RWPE2 (cell line): ENCODE data around the gene PITPNB.

Experiments used
- ATAC-seq: fragments of 200-7000 bp; cut with Tn5 transposase; 3 replicates; pipeline ENCODE4 v1.9.1; 2021; ENCODE audit warnings: low read depth
- DNase-seq: peaks from one replicate; pipeline ENCODE4 v3.0.0-alpha.2; 2020; ENCODE audit warnings: low spot score
- H3K27ac ChIP-seq: fragments of 450-650 bp; 2 replicates; pipeline ENCODE4 v1.5.1; 2017; ENCODE audit warnings: mild to moderate bottlenecking; ENCODE audit not compliant: poor library complexity, severe bottlenecking
- H3K27me3 ChIP-seq: fragments of 250-450 bp; sonication (Bioruptor Pico); 2 replicates; pipeline ENCODE4 v1.5.1; 2021; ENCODE audit warnings: mild to moderate bottlenecking, moderate library complexity; ENCODE audit not compliant: insufficient read depth, poor library complexity, severe bottlenecking
- H3K36me3 ChIP-seq: fragments of 250-450 bp; sonication (Bioruptor Pico); 2 replicates; pipeline ENCODE4 v1.5.1; 2020; ENCODE audit warnings: low read depth, mild to moderate bottlenecking, moderate library complexity
- H3K4me1 ChIP-seq: fragments of 250-450 bp; sonication (Bioruptor Pico); 2 replicates; pipeline ENCODE4 v1.5.1; 2021; ENCODE audit warnings: mild to moderate bottlenecking, moderate library complexity; ENCODE audit not compliant: insufficient read depth, poor library complexity, severe bottlenecking
- H3K4me3 ChIP-seq: fragments of 250-450 bp; sonication (Bioruptor Pico); 2 replicates; pipeline ENCODE4 v1.5.1; 2021; ENCODE audit warnings: mild to moderate bottlenecking, moderate library complexity; ENCODE audit not compliant: severe bottlenecking
- H3K9me3 ChIP-seq: fragments of 250-450 bp; sonication (Bioruptor Pico); 2 replicates; pipeline ENCODE4 v1.5.1; 2021; ENCODE audit warnings: mild to moderate bottlenecking, moderate library complexity; ENCODE audit not compliant: severe bottlenecking
- CTCF ChIP-seq: fragments of 450-650 bp; IDR thresholded peaks from one replicate; pipeline ENCODE4 v1.5.1; 2017; ENCODE audit warnings: mild to moderate bottlenecking, moderate library complexity; ENCODE audit not compliant: poor library complexity, severe bottlenecking

The PITPNB gene

GRCh38 chr22:27816552-27816951 lies 102.5 kb downstream of the PITPNB start:
- no peaks in the 10 kb centered on the region for H3K27me3 ChIP-seq
- H3K27ac ChIP-seq, result no peak overlapping the region
- TF ChIP-seq CTCF, result no peak
- DNase-seq (no peak), ATAC-seq (no peak)
- H3K4me1 ChIP-seq, result no peaks in the 10 kb centered on the region
- no peak overlapping the region for H3K4me3 ChIP-seq
- H3K9me3 ChIP-seq, result no peaks in the 10 kb centered on the region
- no peaks in the 10 kb centered on the region for H3K36me3 ChIP-seq

- Histone ChIP-seq H3K27ac (no peak overlapping the region), H3K4me1 (no peaks in the 10 kb centered on the region), H3K27me3 (no peaks in the 10 kb centered on the region), H3K36me3 (no peaks in the 10 kb centered on the region), H3K9me3 (no peaks in the 10 kb centered on the region), H3K4me3 (no peak overlapping the region)
- no peak for ATAC-seq
- TF ChIP-seq CTCF, result no peak
- no peak for DNase-seq
Observed at GRCh38 chr22:27815826-27816530, 103.1 kb downstream of the PITPNB start.

- DNase-seq (no peak), ATAC-seq (no peak)
- TF ChIP-seq CTCF, result no peak
- no peaks in the 10 kb centered on the region for H3K9me3 ChIP-seq
- H3K27ac ChIP-seq, result no peak overlapping the region
- H3K27me3 ChIP-seq, result no peaks in the 10 kb centered on the region
- H3K36me3 ChIP-seq, result no peaks in the 10 kb centered on the region
- H3K4me1 ChIP-seq, result no peaks in the 10 kb centered on the region
- H3K4me3 ChIP-seq, result no peak overlapping the region
Observed at GRCh38 chr22:27814993-27815392, 104.1 kb downstream of the PITPNB start.

DNA sequence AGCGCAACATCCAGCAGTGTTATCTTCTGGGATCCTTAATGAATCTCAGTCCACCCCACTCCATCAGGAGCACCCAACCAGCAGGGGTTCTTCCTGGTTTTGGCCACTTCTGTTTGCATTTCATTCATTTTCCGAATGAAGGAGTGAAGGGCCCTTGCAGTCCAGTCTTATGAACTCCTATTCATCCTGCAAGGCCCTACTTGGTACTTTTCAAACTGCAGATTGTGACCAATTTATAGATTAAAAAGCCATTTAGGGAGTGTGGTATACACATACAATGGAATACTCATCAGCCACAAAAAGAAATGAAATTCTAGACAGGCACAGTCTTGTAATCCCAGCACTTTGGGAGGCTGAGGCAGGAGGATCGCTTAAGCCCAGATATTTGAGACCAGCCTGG lies 107.3 kb downstream of the PITPNB start:
- DNase-seq, result no peak
- TF ChIP-seq CTCF, result no peak
- no peak overlapping the region for H3K27ac ChIP-seq

DNA sequence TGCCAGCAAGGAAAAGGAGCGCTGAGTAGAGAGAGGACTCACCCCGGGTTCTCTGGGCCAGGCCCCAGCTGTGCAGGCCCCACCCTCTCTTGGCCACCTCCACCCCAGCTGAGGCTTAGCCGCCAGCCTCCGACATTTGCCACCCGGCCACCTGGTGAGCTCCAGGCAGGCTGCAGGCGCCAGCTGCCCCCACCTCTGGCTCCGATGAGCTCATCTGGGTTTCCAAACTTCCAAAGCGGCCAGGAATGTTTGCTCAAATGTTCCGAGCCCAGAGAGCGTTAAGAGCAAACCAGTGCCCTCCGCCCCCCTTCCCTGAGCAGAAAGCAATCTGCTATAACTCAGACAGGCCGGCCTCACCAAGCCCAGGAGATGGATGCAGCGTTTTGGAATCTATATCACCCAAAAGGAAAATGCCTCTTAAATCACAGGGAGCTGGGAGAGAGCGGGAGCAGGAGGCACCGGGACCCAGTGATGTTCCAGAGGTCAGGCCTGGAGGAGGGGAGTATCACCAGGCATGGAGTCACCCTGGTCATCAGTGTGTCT lies 108.4 kb downstream of the PITPNB start:
- Histone ChIP-seq H3K9me3 (no peaks in the 10 kb centered on the region), H3K36me3 (no peaks in the 10 kb centered on the region), H3K27me3 (no peaks in the 10 kb centered on the region), H3K4me3 (no peak overlapping the region), H3K27ac (no peak overlapping the region), H3K4me1 (no peaks in the 10 kb centered on the region)
- ATAC-seq (peak; percentile 38; the same call in 2 of the 3 replicates), DNase-seq (no peak)
- no peak for TF ChIP-seq CTCF

More for the DNA sequence above, 107.3 kb downstream of the PITPNB start:
- no peak overlapping the region for H3K4me3 ChIP-seq
- H3K9me3 ChIP-seq, result no peaks in the 10 kb centered on the region
- no peaks in the 10 kb centered on the region for H3K4me1 ChIP-seq
- H3K27me3 ChIP-seq, result no peaks in the 10 kb centered on the region
- H3K36me3 ChIP-seq, result no peaks in the 10 kb centered on the region
- ATAC-seq, result no peak
